ENCODE results near the gene ACSL3. TPM values are rescaled to one million over a fixed set of nuclear protein-coding genes. Genes with fewer than 3 reads are reported as not detected.
"Not testable (repeated sequence)": the region's sequence is repeated elsewhere in the genome, so short reads cannot be mapped to it uniquely, and the experiment has no call there.

The ACSL3 gene
- total RNA-seq, 1 donor from 2014 or later = 125 TPM

DNA sequence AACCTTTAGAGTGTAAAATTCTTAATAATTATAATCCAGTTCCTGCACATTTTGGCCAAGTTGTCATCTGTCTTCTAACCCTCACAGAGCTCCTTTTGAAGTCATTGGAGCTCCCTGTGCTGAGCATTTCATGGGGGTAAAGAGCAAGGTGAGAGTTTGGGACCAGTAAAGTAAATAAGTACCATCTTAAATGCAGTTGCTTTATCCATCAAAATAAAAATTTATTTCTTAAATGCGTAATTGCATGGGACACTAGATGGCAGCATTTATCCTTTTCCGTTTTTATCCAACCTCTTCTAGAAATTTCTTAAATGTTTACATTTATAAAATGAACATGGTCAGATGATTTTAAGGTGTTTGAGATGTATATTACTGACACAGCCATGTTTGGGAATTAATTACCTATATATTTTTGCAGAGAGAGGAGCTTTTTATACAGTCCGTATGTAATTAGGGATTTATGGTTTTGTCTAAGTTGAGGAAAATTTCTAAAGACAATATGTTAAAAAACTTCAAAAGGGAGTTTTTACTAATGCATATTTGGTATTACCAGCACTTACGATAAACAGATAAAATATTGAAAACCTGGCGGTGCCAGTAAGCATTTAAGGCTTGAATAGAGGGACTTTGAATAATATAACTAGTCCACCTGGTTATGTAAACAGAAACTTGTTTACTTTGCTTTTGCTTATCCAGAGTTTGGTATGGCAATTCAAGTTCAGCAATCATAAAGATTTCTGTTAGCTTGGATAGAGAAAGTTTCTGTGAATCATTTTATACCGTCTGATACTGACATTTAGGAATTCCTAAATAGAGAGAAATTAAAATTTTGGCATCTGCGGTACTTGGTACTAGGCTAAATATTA lies 54.5 kb downstream of the ACSL3 start:
- ATAC-seq = no peak

- ATAC-seq = no peak
These were observed 55.7 kb downstream of the ACSL3 start for GRCh38 chr2:222916229-222917197.

DNA sequence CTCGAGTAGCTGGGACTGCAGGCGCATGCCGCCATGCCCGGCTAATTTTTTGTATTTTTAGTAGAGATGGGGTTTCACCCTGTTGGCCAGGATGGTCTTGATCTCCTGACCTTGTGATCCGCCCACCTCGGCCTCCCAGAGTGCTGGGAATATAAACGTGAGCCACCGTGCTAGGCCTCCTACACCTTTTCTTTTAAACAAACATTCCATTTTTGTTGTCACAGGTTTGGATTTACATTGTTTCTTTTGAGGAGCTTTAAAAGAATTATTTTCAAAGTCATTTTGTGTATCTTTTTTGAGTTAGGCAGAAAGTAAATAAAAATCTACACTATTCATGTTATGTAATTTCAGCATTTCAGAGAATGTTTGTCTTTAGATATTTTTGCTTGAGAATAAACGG lies 56.4 kb downstream of the ACSL3 start:
- not testable (repeated sequence) for ATAC-seq

- ATAC-seq = no peak
These were observed 59.1 kb downstream of the ACSL3 start for GRCh38 chr2:222919841-222920526.

DNA sequence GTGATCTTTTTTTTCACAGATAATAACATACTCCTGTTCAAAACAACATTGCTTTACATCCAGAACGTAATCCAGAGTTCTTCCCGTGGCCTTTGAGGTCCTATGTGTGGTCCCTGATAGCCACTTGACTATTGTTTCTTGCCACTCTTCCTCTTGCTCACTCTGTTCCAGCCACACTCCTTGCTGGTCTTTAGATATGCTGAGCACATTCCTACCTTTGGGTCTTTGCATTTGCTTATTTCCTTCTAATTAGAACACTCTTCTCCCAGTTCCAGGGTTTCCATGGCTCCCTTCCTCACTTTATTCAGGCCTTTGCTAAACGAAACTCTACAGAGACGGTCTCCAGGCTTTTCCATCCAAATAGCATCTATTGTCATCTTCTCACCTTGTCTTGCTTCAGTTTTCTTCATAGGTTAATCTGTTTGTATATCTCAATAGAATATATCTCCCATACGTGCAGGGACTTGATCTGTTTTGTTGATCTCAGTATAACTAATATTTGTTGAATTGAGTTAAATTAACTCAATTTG lies 59.9 kb downstream of the ACSL3 start:
- ATAC-seq = no peak

GRCh38 chr2:222922019-222922800 lies 61.4 kb downstream of the ACSL3 start:
- ATAC-seq = no peak

DNA sequence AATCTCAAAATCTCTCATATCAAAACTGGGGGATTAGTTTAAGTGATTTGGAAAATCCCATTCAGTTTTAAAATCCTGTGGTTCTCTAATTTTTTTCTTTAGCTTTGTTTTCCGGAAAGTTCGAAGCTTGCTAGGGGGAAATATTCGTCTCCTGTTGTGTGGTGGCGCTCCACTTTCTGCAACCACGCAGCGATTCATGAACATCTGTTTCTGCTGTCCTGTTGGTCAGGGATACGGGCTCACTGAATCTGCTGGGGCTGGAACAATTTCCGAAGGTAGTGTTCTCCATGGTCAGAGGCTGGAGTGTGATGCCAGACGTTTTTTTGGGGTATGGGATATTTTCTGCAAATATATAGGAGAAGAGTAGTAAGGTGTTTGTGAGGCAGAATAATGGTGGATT lies 66.1 kb downstream of the ACSL3 start:
- no peak for ATAC-seq

- no peak for ATAC-seq
These were observed 66.8 kb downstream of the ACSL3 start for GRCh38 chr2:222927600-222927999.

- ATAC-seq = peak; percentile 20
These were observed 67.5 kb downstream of the ACSL3 start for GRCh38 chr2:222928335-222928734.

- ATAC-seq = peak; percentile 42
These were observed 70.0 kb downstream of the ACSL3 start for GRCh38 chr2:222930862-222931261.

DNA sequence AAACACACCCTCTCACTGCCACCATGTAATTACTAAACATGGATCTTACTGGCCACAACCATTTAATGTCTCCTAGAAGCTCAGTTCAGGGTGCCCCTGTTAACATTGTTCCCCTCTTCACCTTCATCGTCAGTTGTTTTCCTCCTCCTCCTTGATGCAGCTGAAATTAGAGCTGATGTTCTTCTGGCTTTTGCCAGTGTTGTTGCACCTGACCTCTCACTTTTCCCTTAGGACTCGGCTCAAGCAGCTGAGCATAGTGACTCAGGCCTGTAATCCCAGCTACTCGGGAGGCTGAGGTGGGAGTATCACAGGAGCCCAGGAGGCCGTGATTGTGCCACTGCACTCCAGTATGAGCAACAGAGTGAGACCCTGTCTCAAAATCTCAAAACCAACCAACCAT lies 70.8 kb downstream of the ACSL3 start:
- ATAC-seq = no peak

GRCh38 chr2:222933458-222933857 lies 72.6 kb downstream of the ACSL3 start:
- no peak for ATAC-seq

- ATAC-seq = no peak
These were observed 75.0 kb downstream of the ACSL3 start for GRCh38 chr2:222935688-222936298.

- no peak for ATAC-seq
These were observed 75.9 kb downstream of the ACSL3 start for GRCh38 chr2:222936705-222937104.

DNA sequence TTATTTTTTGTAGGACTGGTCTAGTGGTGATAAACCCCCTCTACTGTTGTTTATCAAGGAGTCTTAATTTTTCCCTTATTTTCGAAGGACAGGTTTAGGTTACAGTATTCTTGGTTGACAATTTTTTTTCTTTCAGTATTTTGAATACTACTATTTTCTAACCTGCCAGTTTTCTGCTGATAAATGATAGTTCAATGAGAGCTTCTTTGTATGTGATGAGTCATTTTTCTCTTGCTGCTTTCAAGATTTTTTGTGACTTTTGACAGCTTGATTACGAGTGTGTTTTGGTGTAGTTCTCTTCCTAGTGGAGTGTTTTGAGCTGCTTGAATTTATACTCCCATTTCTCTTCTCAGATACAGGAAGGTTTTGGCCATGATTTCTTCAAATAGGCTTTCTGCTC lies 77.5 kb downstream of the ACSL3 start:
- ATAC-seq = no peak

GRCh38 chr2:222939208-222939856 lies 78.5 kb downstream of the ACSL3 start:
- ATAC-seq = peak; percentile 81

DNA sequence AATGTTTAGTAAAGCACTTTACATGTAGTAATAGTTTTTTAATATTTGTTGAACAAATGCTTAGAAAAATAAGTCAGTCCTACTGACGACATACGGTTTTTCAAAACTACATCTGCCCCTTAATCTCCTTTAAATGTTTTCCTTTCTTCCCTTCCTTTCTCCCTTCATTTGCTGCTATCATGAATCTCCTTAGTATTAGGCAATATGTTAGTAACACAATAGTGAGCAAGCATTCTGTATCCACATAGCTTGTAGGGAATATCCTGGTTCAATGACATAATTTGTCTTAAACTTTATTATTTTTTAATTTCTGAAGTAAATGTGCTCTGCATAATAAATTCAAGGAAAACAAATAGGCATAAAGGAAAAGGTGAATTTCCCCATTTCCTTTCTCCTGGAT lies 79.1 kb downstream of the ACSL3 start:
- no peak for ATAC-seq

DNA sequence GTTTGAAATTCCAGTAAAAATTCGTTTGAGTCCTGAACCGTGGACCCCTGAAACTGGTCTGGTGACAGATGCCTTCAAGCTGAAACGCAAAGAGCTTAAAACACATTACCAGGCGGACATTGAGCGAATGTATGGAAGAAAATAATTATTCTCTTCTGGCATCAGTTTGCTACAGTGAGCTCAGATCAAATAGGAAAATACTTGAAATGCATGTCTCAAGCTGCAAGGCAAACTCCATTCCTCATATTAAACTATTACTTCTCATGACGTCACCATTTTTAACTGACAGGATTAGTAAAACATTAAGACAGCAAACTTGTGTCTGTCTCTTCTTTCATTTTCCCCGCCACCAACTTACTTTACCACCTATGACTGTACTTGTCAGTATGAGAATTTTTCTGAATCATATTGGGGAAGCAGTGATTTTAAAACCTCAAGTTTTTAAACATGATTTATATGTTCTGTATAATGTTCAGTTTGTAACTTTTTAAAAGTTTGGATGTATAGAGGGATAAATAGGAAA lies 80.7 kb downstream of the ACSL3 start:
- no peak for ATAC-seq

DNA sequence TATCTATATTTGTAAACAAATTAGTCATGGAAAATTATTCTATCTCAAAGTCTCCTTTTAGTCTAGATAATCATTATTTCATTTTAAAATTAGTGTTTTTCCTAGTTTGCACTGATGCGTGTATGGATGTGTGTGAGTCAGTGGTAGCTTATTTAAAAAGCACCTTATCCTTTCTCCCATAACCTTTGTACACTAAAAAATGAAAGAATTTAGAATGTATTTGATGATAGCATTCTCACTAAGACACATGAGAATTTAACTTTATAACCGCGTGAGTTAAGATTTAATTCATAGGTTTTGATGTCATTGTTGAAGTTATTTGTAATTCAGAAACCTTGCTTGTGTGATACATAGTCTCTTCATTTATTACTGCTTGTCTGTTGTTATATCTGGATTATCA lies 81.7 kb downstream of the ACSL3 start:
- no peak for ATAC-seq

DNA sequence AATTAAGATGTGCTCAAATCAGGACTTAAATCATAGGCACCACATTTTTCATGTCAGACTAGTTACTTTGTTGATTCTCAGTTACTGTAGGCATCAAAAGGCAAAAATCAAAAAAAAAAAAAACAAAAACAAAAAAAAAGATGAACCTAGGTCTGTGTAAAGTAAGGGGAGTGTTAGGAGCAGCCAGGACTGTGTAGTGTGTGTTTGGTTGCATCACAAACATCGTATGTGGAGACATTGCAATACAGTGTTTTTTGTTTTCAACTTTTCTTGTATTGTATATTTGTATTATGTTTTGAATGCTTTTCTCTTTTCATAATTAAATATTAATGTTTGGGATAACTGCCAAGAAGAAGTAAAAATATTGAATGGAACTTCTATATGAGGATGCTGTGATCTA lies 82.1 kb downstream of the ACSL3 start:
- ATAC-seq = no peak
